ENCODE data around the gene PPP1R15B. TPM values are rescaled to one million over a fixed set of nuclear protein-coding genes. Genes with fewer than 3 reads are reported as not detected.

PPP1R15B gene
- total and polyA plus RNA-seq, 7 experiments from 2014 or later = 14.1 to 175 (median 72.8) TPM

GRCh38 chr1:204442376-204443259 is 31.0 kb upstream of the PPP1R15B start:
- DNase-seq = no peak
- Mint-ChIP-seq H3K27ac (peak overlapping the region in 1 of 9 donors; percentile 17), H3K4me3 (no peak overlapping the region), H3K9me3 (peaks cover 0 to 1% (median 0%) of the 10 kb centered on the region in 11 donors), H3K36me3 (peaks cover 8 to 63% (median 23%) of the 10 kb centered on the region in 5 donors), H3K27me3 (no peaks in the 10 kb centered on the region), H3K4me1 (peaks cover 0 to 13% (median 5%) of the 10 kb centered on the region in 7 donors)
- Histone ChIP-seq H3K9me3 (ENCODE audit: control insufficient read depth in 2 of 3, low read length in 3 of 3) (no peaks in the 10 kb centered on the region), H3K36me3 (ENCODE audit: control insufficient read depth in 2 of 3, insufficient read depth in 3 of 3, low read length in 3 of 3) (peaks cover 6 to 88% (median 40%) of the 10 kb centered on the region in 3 experiments), H3K27me3 (ENCODE audit: control insufficient read depth in 2 of 2, insufficient read depth in 2 of 2, low read length in 2 of 2) (no peaks in the 10 kb centered on the region), H3K27ac (ENCODE audit: low read depth, low read length) (no peak overlapping the region), H3K4me1 (ENCODE audit: control insufficient read depth in 2 of 2, insufficient read depth in 2 of 2, low read length in 2 of 2) (peaks cover 0 to 8% of the 10 kb centered on the region in 2 donors), H3K4me3 (ENCODE audit: low read length) (no peak overlapping the region)
- ATAC-seq = no peak
- ChIA-PET CTCF (interaction anchor here (0.6 to 22.5 kb wide), 4 partner anchors 11 to 984 kb away, joined by 3 to 434 read pairs (median 5); partner anchors contain the start of gene PIK3C2B), POLR2A (interaction anchor here (1.0 to 3.4 kb wide), 3 partner anchors 52 to 63 kb away, joined by 4 to 16 read pairs (median 4); partner anchors contain the start of gene PIK3C2B)
- intact Hi-C loops (cut with micrococcal nuclease) = no loop called here

DNA sequence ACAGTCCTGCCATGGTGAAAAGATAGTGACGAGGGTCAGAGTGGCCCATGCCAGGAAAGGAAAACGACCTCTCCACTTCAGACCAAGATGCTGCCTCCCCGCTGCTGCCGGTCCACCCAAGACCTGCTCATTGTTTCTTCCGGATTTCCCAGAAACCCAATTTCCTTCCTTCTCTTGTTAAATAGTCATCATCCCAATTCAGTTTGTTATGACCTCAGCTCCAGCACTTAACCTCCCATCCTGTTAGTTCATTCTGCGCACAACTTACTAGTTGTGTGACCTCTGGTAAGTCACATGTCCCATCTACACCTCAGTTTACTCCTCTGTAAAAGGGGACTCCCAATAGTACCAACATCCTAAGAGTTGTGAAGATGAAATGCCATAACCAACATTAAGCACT is 29.9 kb upstream of the PPP1R15B start:
- H3K4me3 Mint-ChIP-seq = no peak overlapping the region
- POLR2A ChIA-PET = interaction anchor here (1.0 to 3.4 kb wide), 2 partner anchors 64 to 65 kb away, joined by 4 to 16 read pairs; no protein-coding TSS in a partner anchor
- peaks cover 8 to 63% (median 26%) of the 10 kb centered on the region in 5 donors for H3K36me3 Mint-ChIP-seq
- H3K9me3 ChIP-seq (ENCODE audit: control insufficient read depth in 2 of 3, low read length in 3 of 3) = no peaks in the 10 kb centered on the region
- no peak for DNase-seq
- H3K4me3 ChIP-seq (ENCODE audit: low read length) = no peak overlapping the region
- peak overlapping the region in 2 of 9 donors; percentile 27 to 48 for H3K27ac Mint-ChIP-seq
- H3K27me3 Mint-ChIP-seq = no peaks in the 10 kb centered on the region
- no peaks in the 10 kb centered on the region for H3K27me3 ChIP-seq (ENCODE audit: control insufficient read depth in 2 of 2, insufficient read depth in 2 of 2, low read length in 2 of 2)
- H3K4me1 ChIP-seq (ENCODE audit: control insufficient read depth in 2 of 2, insufficient read depth in 2 of 2, low read length in 2 of 2) = peaks cover 0 to 5% of the 10 kb centered on the region in 2 donors
- CTCF ChIA-PET = interaction anchor here (22.5 kb wide), 1 partner anchor 58 kb away, joined by 434 read pairs; the partner anchor contains the start of gene PIK3C2B
- H3K9me3 Mint-ChIP-seq = peaks cover 0 to 4% (median 0%) of the 10 kb centered on the region in 11 donors
- intact Hi-C loops (cut with micrococcal nuclease) = no loop called here
- peaks cover 0 to 12% (median 4%) of the 10 kb centered on the region in 7 donors for H3K4me1 Mint-ChIP-seq
- H3K36me3 ChIP-seq (ENCODE audit: control insufficient read depth in 2 of 3, insufficient read depth in 3 of 3, low read length in 3 of 3) = peaks cover 6 to 83% (median 40%) of the 10 kb centered on the region in 3 experiments
- H3K27ac ChIP-seq (ENCODE audit: low read depth, low read length) = no peak overlapping the region
- no peak for ATAC-seq

DNA sequence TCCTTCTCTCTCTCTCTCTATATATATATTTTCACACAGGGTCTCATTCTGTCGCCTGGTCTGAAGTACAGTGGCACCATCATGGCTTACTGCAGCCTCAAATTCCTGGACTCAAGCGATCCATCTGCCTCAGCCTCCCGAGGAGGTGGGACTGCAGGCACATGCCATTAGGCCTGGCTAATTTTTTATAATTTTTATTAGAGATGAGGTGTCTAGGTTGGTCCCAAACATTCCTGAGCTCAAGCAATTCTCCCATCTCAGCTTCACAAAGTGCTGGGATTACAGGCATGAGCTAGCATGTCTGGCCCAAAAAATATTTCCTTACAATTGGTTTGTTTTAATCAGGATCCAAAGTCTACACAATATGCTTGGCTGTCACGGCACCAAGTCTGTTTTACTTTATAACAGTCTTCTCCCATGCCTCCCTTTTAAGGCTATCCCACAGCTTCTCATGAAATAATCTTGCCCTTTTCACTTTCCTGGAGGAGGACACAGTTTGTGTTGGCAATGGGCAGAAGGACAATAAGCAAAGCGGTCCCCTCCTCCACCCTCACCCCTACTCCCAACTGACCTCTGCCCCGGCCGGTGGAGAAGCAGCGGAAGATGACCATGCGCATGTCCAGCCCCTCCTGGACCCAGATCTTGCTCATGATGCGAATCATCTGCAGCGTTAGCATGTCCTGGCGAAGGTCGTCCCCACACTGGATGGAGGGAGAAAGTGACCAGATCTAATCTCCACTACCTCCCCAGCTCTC is 28.2 kb upstream of the PPP1R15B start:
- Mint-ChIP-seq H3K36me3 (peaks cover 8 to 61% (median 22%) of the 10 kb centered on the region in 5 donors), H3K9me3 (peaks cover 0 to 4% (median 0%) of the 10 kb centered on the region in 11 donors), H3K4me1 (peaks cover 0 to 8% (median 0%) of the 10 kb centered on the region in 7 donors), H3K27ac (peak overlapping the region in 1 of 9 donors; percentile 45), H3K27me3 (no peaks in the 10 kb centered on the region), H3K4me3 (no peak overlapping the region)
- Histone ChIP-seq H3K27ac (ENCODE audit: low read depth, low read length) (no peak overlapping the region), H3K4me3 (ENCODE audit: low read length) (no peak overlapping the region), H3K4me1 (ENCODE audit: control insufficient read depth in 2 of 2, insufficient read depth in 2 of 2, low read length in 2 of 2) (no peaks in the 10 kb centered on the region), H3K9me3 (ENCODE audit: control insufficient read depth in 2 of 3, low read length in 3 of 3) (no peaks in the 10 kb centered on the region), H3K36me3 (ENCODE audit: control insufficient read depth in 2 of 3, insufficient read depth in 3 of 3, low read length in 3 of 3) (peaks cover 0 to 86% (median 37%) of the 10 kb centered on the region in 3 experiments), H3K27me3 (ENCODE audit: control insufficient read depth in 2 of 2, insufficient read depth in 2 of 2, low read length in 2 of 2) (no peaks in the 10 kb centered on the region)
- intact Hi-C loops (cut with micrococcal nuclease) = no loop called here
- ATAC-seq (no peak), DNase-seq (no peak)
- ChIA-PET CTCF (interaction anchor here (0.8 to 22.5 kb wide), 2 partner anchors 19 to 60 kb away, joined by 3 to 434 read pairs; partner anchors contain the start of gene PIK3C2B), POLR2A (interaction anchor here (0.6 to 1.0 kb wide), 2 partner anchors 9 to 13 kb away, joined by 3 to 4 read pairs; no protein-coding TSS in a partner anchor)

DNA sequence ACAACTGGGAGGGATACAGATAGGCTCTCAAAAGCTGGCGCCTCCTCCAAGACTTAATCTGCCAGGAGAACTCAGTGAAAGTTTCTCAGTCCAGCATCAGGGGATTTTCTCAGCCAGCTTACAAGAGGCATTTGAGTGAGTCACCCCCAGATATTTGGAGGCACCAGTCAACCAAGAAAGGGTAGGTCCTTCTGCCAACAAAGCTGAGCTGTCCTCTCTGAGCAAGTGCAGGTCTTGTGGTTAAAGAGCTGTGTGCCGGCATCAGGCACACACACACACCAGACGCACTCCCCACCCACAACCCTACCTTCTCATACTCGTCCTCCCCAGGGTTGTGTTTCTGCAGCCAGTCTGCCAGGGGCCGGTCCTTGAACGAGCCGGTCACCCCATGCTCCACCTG is 27.0 kb upstream of the PPP1R15B start:
- ChIA-PET CTCF (interaction anchor here (0.7 to 22.5 kb wide), 3 partner anchors 9 to 368 kb away, joined by 4 to 434 read pairs (median 10); partner anchors contain the start of gene PIK3C2B), POLR2A (interaction anchor here (1.0 kb wide), 1 partner anchor 74 kb away, joined by 3 read pairs; no protein-coding TSS in a partner anchor)
- Histone ChIP-seq H3K27me3 (ENCODE audit: control insufficient read depth in 2 of 2, insufficient read depth in 2 of 2, low read length in 2 of 2) (no peaks in the 10 kb centered on the region), H3K4me3 (ENCODE audit: low read length) (no peak overlapping the region), H3K27ac (ENCODE audit: low read depth, low read length) (no peak overlapping the region), H3K9me3 (ENCODE audit: control insufficient read depth in 2 of 3, low read length in 3 of 3) (no peaks in the 10 kb centered on the region), H3K4me1 (ENCODE audit: control insufficient read depth in 2 of 2, insufficient read depth in 2 of 2, low read length in 2 of 2) (no peaks in the 10 kb centered on the region), H3K36me3 (ENCODE audit: control insufficient read depth in 2 of 3, insufficient read depth in 3 of 3, low read length in 3 of 3) (peaks cover 0 to 85% (median 41%) of the 10 kb centered on the region in 3 experiments)
- DNase-seq (no peak), ATAC-seq (no peak)
- peaks cover 8 to 55% (median 23%) of the 10 kb centered on the region in 5 donors for H3K36me3 Mint-ChIP-seq
- intact Hi-C loops (cut with micrococcal nuclease) = no loop called here
- H3K4me3 Mint-ChIP-seq = no peak overlapping the region
- peaks cover 0 to 4% (median 0%) of the 10 kb centered on the region in 11 donors for H3K9me3 Mint-ChIP-seq
- no peaks in the 10 kb centered on the region for H3K27me3 Mint-ChIP-seq
- peaks cover 0 to 1% (median 0%) of the 10 kb centered on the region in 7 donors for H3K4me1 Mint-ChIP-seq
- H3K27ac Mint-ChIP-seq = peak overlapping the region in 3 of 9 donors; percentile 2 to 25 (median 2)

DNA sequence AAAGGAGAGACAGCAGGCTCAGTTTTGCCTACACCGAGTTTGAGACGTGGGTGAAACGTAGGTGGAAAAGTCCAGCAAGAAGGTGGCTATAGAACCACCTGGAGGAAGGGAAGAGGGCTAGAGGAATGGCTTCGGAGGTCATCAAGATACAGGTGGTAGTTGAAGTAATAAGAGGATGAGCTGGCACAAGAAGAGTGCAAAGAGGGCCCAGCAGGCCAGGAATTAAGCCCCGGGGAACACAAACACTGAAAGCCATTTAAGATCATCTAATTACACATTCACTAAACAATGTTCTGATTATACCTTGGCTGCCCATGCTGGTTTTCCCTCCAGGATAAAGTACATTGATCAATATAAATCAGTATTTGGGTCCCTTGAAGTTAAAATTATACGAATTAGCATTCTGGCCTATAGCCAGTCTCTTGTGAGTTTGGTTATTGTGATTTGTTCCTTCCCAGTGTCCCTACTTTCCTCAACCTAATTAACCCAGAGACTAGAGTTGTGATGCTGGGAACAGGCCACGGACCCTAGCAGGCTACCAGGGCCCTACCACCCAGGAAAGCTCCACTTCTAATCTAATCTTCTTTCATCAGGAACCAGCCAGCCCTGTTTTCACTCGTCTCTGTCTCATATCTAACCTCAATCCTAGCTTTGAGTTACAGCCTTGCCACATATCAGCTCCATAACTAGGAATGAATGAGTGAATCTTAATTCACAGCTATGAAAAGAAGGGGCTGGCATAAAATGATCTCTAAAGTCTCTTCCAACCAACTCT is 26.4 kb upstream of the PPP1R15B start:
- Histone ChIP-seq H3K27me3 (ENCODE audit: control insufficient read depth in 2 of 2, insufficient read depth in 2 of 2, low read length in 2 of 2) (no peaks in the 10 kb centered on the region), H3K4me1 (ENCODE audit: control insufficient read depth in 2 of 2, insufficient read depth in 2 of 2, low read length in 2 of 2) (no peaks in the 10 kb centered on the region), H3K36me3 (ENCODE audit: control insufficient read depth in 2 of 3, insufficient read depth in 3 of 3, low read length in 3 of 3) (peaks cover 0 to 85% (median 35%) of the 10 kb centered on the region in 3 experiments), H3K4me3 (ENCODE audit: low read length) (no peak overlapping the region), H3K27ac (ENCODE audit: low read depth, low read length) (no peak overlapping the region), H3K9me3 (ENCODE audit: control insufficient read depth in 2 of 3, low read length in 3 of 3) (no peaks in the 10 kb centered on the region)
- peaks cover 8 to 55% (median 26%) of the 10 kb centered on the region in 5 donors for H3K36me3 Mint-ChIP-seq
- ChIA-PET POLR2A (interaction anchor here (1.0 kb wide), 1 partner anchor 75 kb away, joined by 3 read pairs; no protein-coding TSS in a partner anchor), CTCF (interaction anchor here (0.7 to 22.5 kb wide), 3 partner anchors 10 to 369 kb away, joined by 4 to 434 read pairs (median 10); partner anchors contain the start of gene PIK3C2B)
- H3K27ac Mint-ChIP-seq = peak overlapping the region in 5 of 9 donors; percentile 2 to 36 (median 28)
- no peak for DNase-seq
- H3K27me3 Mint-ChIP-seq = no peaks in the 10 kb centered on the region
- peaks cover 0 to 1% (median 0%) of the 10 kb centered on the region in 7 donors for H3K4me1 Mint-ChIP-seq
- H3K9me3 Mint-ChIP-seq = peaks cover 0 to 6% (median 0%) of the 10 kb centered on the region in 11 donors
- intact Hi-C loops (cut with micrococcal nuclease) = no loop called here
- no peak overlapping the region for H3K4me3 Mint-ChIP-seq
- no peak for ATAC-seq

Measured in naive thymus-derived CD4-positive, alpha-beta T cell (primary cell).